Measurements from ENCODE around the gene KLHDC8B.
A peak's percentile ranks its signal among the peaks of the same experiment; 100 is the strongest.
"Not testable (repeated sequence)": the region's sequence is repeated elsewhere in the genome, so short reads cannot be mapped to it uniquely, and the experiment has no call there.

The KLHDC8B gene

DNA sequence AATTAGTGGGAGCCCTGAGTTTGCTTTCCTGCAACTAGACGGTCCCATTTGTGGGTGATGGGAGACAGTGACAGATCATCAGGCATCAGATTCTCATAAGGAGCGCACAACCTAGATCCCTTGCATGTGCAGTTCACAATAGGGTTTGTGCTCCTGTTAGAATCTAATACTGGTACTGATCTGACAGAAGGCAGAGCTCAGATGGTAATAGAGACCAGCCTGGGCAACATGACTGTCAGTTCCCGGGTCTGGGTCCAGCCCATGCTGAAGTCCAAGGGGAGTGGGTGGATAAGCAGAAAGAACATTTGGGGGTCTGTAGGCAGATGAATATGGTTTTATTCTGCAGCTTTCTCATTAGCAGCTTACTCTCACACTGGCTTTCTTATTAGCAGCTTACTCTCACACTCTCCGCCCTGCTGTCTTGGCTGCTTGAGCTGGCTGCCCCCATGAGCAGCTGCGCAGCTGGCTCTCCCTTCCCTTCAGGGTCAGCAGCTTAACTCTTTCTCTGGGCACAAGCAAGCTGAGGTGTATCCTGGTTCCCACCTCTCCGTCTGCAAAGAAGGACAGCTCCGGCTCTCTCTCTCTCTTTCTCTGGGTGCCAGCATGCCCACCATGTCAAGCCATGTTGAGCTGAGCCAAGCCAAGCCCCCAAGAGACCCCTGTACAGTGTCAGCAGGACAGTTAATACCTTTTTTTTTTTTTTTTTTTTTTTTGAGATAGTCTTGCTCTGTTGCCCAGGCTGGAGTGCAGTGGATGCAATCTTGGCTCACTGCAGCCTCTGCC lies 46.5 kb downstream of the KLHDC8B start:
- TF ChIP-seq, protein P1, sequence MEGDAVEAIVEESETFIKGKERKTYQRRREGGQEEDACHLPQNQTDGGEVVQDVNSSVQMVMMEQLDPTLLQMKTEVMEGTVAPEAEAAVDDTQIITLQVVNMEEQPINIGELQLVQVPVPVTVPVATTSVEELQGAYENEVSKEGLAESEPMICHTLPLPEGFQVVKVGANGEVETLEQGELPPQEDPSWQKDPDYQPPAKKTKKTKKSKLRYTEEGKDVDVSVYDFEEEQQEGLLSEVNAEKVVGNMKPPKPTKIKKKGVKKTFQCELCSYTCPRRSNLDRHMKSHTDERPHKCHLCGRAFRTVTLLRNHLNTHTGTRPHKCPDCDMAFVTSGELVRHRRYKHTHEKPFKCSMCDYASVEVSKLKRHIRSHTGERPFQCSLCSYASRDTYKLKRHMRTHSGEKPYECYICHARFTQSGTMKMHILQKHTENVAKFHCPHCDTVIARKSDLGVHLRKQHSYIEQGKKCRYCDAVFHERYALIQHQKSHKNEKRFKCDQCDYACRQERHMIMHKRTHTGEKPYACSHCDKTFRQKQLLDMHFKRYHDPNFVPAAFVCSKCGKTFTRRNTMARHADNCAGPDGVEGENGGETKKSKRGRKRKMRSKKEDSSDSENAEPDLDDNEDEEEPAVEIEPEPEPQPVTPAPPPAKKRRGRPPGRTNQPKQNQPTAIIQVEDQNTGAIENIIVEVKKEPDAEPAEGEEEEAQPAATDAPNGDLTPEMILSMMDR (conservative IDR thresholded peaks at IDR 0.05; ENCODE audit: low read depth), result no peak
- ChIA-PET POLR2A (ENCODE audit: low non-redundant PET) (no interaction called here), CTCF (interaction anchor here (0.6 kb wide), 1 partner anchor 25 kb away, joined by 4 read pairs; no protein-coding TSS in a partner anchor)
- no peak for DNase-seq (ENCODE audit: low spot score)
- H3K27ac ChIP-seq, result peak overlapping the region; percentile 94

DNA sequence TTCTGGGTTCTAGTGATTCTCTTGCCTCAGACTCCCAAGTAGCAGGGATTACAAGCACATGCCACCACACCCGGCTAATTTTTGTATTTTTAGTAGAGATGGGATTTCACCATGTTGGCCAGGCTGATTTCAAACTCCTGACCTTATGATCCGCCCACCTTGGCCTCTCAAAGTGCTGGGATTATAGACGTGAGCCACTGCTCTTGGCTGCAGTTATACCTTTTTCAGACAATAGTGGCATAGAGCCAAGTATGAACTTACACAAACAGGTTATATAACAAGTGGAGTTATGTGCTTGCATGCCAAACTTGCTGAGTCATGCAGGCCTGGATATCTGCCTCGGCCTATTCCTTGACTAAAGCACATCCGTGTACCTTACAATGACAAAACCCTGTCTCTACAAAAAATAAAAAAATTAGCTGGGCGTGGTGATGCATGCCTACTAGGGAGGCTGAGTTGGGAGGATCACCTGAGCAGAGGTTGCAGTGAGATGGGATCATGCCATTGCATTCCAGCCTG lies 47.1 kb downstream of the KLHDC8B start:
- H3K27ac ChIP-seq, result peak overlapping the region; percentile 94
- peak; percentile 46 for DNase-seq (ENCODE audit: low spot score)
- CTCF ChIA-PET, result interaction anchor here (0.6 kb wide), 1 partner anchor 24 kb away, joined by 4 read pairs; no protein-coding TSS in a partner anchor
- POLR2A ChIA-PET (ENCODE audit: low non-redundant PET), result not testable (repeated sequence)

DNA sequence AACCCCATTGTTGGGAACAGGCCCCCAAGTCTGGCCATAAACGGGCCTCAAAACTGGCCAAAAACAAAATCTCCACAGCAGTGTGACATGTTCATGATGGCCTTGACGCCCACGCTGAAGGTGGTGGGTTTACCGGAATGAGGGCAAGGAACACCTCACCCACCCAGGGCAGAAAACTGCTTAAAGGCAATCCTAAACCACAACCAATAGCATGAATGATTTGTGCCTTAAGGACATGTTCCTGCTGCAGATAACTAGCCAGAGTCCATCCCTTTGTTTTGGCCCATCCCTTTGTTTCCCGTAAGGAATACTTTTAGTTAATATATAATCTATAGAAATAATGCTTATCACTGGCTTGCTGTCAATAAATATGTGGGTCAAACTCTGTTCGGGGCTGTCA lies 47.7 kb downstream of the KLHDC8B start:
- ChIA-PET CTCF (no interaction called here), POLR2A (ENCODE audit: low non-redundant PET) (no interaction called here)
- no peak for DNase-seq (ENCODE audit: low spot score)
- H3K27ac ChIP-seq, result peak overlapping the region; percentile 94
- TF ChIP-seq, protein P1 (conservative IDR thresholded peaks at IDR 0.05; ENCODE audit: low read depth), result no peak

DNA sequence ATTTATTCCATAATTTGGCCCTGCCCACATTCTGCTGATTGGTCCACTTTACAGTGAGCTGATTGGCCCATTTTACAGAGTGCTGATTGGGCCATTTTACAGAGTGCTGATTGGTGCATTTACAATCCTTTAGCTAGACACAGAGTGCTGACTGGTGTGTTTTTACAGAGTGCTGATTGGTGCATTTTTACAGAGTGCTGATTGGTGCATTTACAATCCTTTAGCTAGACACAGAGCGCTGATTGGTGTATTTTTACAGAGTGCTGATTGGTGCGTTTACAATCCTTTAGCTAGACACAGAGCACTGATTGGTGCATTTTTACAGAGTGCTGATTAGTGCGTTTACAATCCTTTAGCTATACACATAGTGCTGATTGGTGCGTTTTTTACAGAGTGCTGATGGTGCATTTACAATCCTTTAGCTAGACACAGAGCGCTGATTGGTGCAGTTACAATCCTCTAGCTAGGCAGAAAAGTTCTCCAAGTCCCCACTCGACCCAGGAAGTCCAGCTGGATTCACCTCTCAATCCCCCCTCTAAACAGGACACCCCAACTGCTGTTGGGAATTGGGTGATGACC lies 49.7 kb downstream of the KLHDC8B start:
- CTCF ChIA-PET, result interaction anchor here (0.7 kb wide), 1 partner anchor 24 kb away, joined by 3 read pairs; no protein-coding TSS in a partner anchor
- peak overlapping the region; percentile 94 for H3K27ac ChIP-seq
- POLR2A ChIA-PET (ENCODE audit: low non-redundant PET); DNase-seq (ENCODE audit: low spot score): not testable (repeated sequence)

DNA sequence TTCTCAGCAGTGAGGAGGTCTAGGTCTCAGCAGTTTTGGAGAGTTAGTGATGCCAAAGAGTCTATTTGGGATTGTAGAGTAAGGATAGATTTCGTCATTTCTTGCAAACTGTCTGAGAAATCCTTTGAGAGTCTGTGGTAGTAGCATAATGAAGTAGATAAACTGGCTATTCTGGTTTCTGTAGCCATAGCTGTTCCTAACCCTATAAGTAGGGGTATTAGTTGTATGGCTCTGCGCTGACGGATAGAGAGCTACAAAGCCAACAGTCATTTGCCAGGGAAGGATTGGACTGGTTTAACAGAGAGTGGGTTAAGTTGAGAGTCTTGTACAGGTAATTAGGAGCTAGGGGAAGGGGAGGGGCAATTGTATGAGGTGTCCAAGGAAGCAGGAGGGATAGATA lies 50.6 kb downstream of the KLHDC8B start:
- TF ChIP-seq, protein P1 (conservative IDR thresholded peaks at IDR 0.05; ENCODE audit: low read depth), result no peak
- ChIA-PET POLR2A (ENCODE audit: low non-redundant PET) (no interaction called here), CTCF (no interaction called here)
- H3K27ac ChIP-seq, result no peak overlapping the region
- no peak for DNase-seq (ENCODE audit: low spot score)
